AG09309 (cell line): ENCODE measurements around the gene HLF.

Experiments used
- DNase-seq: peaks from one replicate; pipeline ENCODE4 v3.0.0-alpha.2; 2010; ENCODE audit warnings: low read depth
- H3K4me3 ChIP-seq: 2 replicates; pipeline ENCODE4 v1.5.1; 2011; ENCODE audit warnings: mild to moderate bottlenecking, low read depth, low read length, moderate library complexity; ENCODE audit not compliant: control insufficient read depth
- TF ChIP-seq, protein P1 (sequence below): IDR thresholded peaks from 2 replicates; pipeline ENCODE4 v1.5.1; 2011; ENCODE audit warnings: mild to moderate bottlenecking, low read depth, low read length, inconsistent platforms; ENCODE audit not compliant: insufficient read depth, control insufficient read depth; ENCODE audit errors: missing control alignments

HLF gene

DNA sequence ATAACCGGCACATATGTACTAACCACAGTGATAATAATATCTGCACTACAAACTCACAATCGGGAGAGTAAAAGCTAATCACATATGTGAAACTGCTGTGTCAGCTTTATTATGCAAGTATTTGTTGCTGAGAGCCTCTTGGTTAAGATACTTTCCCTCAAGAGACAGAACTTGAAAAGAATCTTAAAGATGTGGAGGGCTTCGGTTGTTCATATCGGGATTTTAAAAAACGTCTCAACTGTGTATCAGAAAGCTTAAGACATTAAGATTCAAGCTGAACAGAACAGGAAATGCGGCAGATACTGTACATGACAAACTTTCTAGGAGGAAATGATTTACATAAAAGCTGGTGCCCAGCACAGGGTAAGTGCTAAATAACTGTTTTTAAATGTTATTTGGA is 27.5 kb upstream of the HLF start:
- H3K4me3 ChIP-seq = no peak overlapping the region
- no peak for DNase-seq
- TF ChIP-seq, protein P1, sequence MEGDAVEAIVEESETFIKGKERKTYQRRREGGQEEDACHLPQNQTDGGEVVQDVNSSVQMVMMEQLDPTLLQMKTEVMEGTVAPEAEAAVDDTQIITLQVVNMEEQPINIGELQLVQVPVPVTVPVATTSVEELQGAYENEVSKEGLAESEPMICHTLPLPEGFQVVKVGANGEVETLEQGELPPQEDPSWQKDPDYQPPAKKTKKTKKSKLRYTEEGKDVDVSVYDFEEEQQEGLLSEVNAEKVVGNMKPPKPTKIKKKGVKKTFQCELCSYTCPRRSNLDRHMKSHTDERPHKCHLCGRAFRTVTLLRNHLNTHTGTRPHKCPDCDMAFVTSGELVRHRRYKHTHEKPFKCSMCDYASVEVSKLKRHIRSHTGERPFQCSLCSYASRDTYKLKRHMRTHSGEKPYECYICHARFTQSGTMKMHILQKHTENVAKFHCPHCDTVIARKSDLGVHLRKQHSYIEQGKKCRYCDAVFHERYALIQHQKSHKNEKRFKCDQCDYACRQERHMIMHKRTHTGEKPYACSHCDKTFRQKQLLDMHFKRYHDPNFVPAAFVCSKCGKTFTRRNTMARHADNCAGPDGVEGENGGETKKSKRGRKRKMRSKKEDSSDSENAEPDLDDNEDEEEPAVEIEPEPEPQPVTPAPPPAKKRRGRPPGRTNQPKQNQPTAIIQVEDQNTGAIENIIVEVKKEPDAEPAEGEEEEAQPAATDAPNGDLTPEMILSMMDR = no peak

DNA sequence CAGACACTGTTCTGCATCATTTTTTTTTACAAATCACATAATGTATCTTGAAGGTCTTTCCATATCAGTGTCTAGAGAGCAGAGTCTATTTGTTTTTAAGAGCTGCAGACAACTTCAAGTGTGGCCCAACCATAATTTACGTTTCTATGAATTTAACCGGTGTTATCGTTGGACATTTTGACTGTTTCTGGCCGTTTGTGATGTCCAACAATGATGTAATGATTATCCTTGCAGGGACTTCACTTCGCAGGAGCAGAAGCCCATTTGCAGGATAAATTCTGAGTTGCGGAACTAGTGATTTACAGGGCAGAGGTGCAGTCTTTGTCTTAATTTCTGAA is 26.9 kb upstream of the HLF start:
- DNase-seq = no peak
- TF ChIP-seq, protein P1 = no peak
- peak overlapping the region; percentile 45 for H3K4me3 ChIP-seq

DNA sequence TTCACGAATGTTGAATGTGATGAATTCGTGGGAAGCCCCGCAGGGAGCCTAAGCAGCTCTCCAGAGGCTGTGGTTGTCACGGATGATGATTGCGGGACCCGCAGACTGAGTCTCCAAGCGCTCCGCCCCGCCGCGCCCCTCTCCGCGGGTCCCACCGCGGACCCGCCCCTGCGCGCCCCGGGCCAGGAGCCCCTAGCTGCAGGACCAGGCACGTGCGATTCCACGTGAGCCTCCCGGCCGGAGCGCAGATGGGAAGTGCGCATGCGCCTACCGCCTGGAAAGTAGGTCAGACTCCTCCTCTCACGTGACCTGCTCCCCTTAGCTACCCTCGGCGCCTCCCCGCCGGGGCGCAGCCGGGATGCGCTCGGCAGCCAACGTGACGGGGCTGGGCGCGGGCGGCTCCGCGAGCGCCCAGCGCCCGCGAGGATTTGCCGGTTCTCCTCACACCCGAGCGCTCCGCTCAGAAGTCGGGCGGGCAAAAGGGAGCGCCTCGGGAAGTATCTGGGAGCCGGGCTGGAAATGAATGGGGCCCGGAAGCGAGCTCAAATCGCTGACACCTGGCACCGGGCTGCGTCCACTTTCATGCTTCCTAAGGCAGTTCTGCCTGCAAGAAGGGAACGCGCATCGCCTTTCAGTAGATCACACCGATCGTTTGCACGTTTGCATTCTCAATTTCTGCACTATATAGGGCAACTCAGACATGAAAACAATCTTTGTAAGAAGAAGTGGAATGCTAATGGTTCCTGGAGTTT is 26.4 kb upstream of the HLF start:
- H3K4me3 ChIP-seq = peak overlapping the region; percentile 45
- DNase-seq = peak; percentile 52
- TF ChIP-seq, protein P1 = no peak

DNA sequence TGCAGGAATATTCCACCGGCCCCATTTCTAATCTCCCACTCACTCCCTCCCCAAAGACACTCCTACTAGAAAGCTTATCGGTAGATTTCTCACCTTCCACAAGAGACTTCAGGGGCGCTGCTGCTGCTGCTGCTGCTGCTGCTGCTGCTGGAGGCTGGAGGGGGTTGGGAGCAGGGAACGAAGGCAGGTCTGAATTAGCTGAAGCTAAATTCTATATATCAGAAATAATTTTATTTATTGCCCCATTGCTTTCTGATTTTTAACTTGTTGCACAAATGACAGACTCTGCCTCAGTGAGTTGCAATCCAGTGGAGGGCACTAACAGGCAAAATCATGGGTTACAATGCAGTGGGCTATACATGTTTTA is 25.8 kb upstream of the HLF start:
- H3K4me3 ChIP-seq = peak overlapping the region; percentile 45
- DNase-seq = no peak
- TF ChIP-seq, protein P1 = no peak

DNA sequence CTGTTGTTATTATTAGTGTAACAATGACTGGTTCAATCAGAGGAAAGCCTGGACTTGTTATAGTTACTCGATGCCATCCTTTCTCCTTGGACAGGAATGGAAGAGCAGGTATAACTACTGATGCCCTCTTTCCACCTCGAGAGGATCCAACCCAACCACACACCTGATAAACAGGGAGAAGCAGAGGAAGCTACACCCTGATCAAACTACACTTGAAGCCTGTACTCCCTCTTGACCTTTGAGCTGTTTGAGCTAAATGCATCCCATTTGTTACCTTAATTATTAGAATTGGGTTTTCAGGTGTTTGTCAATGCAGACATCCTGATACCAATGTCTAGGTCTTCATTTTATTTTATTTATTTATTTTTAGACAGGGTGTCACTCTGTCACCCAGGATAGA is 23.7 kb upstream of the HLF start:
- H3K4me3 ChIP-seq = no peak overlapping the region
- TF ChIP-seq, protein P1 = no peak
- DNase-seq = no peak

DNA sequence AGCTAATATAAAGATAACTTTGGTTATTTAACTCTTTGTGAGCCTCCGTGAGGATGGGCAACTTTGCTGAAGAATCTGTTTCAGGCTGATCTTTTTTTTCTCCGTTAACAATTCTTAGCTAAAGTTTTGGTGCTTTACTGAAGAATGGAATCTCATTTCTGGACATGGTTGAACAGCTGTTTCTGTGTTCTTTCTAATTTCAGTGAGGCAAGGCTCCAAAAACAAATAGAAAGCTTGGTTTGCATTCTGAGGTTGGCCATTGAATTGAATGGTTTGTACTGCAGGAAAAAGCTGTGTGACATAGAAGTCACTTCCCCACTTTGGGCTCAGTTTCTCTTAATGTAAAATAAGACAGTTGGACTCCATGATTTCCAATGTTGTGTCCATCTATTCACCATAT is 22.3 kb upstream of the HLF start:
- TF ChIP-seq, protein P1 = no peak
- DNase-seq = no peak

More for the DNA sequence above, 22.3 kb upstream of the HLF start:
- H3K4me3 ChIP-seq = no peak overlapping the region
